Left colon (tissue), 2 donors: Measurements from ENCODE around the gene AZU1. TPM values are rescaled to one million over a fixed set of nuclear protein-coding genes. Genes with fewer than 3 reads are reported as not detected.
A peak's percentile ranks its signal among the peaks of the same experiment; 100 is the strongest.
"Not testable (repeated sequence)": the region's sequence is repeated elsewhere in the genome, so short reads cannot be mapped to it uniquely, and the experiment has no call there.

Experiments
- ATAC-seq: fragments of 200-7000 bp; cut with Tn5 transposase; one replicate; pipeline ENCODE4 v1.9.1; 2020; ENCODE audit warnings: mild to moderate bottlenecking, moderate library complexity
- DNase-seq, 2 donors: peaks; one replicate each; pipeline ENCODE4 v3.0.0-alpha.2; 2020
- intact Hi-C, 2 donors: fragments of 100-400 bp; cut with DNase I in 1 of 2; cut with micrococcal nuclease in 1 of 2; formaldehyde crosslinking; loops; one replicate each; pipeline versions ENCODE4 v1.11.2 to v1.14.0; 2022; cut with DNase I, micrococcal nuclease
- total RNA-seq, 2 donors: library from RNA; stranded (reverse); fragmentation: NEBNext Ultra II Directional; extraction: Animal tissue kit (Norgen Biotek cat#: 25700); gene quantifications; one replicate each; pipeline ENCODE4 v1.2.1, GENCODE V29; 2021
- donor health status: DM: no; HTN: no; CAD: no.
- donor health status: DM: yes; HTN: yes; CAD: no.

Gene AZU1
- total RNA-seq, 2 donors from 2014 or later, result not detected

DNA sequence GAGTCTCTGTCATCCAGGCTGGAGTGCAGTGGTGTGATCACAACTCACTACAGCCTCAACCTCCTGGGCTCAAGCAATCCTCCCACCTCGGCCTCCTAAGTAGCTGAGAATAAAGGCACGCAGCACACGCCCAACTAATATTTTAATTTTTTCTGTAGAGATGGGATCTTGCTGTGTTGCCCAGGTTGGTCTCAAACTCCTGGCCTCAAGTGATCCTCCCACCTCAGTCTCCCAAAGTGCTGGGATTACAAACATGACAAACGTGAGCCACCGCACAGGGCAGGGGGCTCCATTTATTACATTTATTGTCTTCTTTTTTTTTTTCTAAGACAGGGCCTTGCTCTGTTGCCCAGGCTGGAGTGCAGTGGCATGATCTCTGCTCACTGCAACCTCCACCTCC, 7.4 kb upstream of the AZU1 start:
- intact Hi-C loops, ATAC-seq, DNase-seq: not testable (repeated sequence)

DNA sequence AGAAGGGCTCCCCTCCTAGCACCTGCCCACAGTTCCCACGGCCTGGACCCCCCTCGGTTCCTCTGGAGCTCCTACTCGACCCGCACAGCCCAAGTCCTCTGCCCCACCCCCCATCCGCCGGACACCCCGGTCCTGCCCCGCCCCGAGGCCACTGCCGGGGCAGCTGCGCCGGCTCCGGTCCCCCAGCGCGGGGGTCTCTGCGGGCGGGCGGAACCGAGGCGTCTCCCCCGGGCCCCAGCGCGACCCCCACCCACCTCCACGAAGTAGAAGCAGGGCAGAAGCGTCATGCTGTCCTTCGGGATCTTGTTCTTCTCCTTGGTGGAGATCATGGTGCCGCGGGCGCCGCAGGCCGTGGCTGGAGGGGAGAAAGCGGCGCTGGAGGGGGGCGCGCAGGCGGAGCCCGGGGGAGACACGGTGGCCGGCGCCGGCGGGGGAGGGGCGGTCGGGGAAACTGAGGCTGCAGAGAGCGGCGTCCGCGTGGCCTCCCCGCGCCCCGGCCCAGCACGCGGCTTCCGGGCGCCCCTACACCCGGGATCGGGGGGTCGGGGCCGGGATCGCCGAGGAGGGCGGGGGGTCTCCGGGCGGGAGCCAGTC, 6.3 kb upstream of the AZU1 start:
- intact Hi-C loops, result no loop called here
- DNase-seq, result no peak
- ATAC-seq, result no peak

DNA sequence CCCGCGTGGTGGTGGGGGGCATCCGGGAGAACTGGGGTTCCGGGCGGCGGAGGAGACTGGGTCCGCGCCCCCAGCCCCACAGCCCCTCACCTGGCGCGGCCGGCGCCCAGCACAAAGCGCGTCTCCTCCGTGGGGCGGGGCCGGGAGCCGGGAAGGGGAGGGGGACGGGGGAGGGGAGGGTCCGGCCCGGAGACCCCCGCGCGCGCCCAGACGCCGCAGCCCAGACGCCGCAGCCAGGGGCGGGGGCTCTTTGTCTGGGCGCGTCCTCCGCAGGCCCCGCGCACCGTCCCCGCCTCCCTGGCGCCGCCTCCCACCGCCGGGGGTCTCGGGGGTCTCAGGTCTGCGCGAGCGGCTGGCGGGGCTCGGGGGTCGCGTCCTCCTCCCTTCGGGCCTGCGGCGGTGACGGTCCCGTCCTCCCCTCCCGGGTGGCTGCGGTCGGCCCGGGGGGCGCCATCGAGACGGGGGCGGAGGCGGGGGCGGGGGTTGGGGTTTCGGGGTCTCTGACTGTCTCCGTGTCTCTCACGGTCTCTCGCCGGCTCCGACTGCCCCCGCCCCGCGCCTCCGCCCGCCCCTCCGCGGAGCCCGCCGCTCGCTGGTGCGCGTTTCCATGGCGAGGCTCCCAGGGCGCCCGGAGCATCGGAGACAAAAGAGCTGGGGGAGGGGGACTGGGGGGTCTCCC, 5.7 kb upstream of the AZU1 start, which contains the start of gene PLPPR3:
Gene PLPPR3, minus strand, starts transcription at position 131 of the 679 bp plus-strand sequence. CDS start 396 bp downstream, outside the sequence.
- ATAC-seq, result no peak
- DNase-seq, result no peak
- intact Hi-C loops, result no loop called here

DNA sequence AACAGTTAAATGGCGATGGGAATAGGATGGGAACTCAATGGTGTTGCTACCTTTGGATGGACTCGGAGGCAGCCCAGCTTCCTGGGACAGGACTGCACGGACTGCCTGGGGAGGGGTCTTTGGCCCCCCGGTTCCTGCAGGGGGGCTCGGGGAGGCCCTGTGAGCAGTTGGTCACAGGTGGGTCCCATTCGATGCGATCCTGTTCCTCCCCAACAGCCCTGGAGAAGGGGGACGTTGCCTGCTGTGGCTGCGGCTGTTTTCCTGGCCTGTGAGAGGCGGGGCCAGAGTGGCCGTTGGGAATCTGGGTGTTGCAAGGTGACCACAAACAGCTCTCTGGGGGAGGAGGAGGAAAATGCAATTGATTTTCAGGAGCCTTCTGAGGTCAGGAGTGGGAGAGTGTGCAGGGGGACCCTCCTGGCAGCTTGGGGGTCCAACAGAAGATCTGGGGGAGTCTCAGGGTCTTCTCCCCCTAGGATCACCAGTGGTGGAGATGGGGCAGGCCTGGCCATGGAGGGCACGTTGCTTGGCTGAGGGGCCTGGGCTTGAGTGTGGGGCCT, 4.0 kb upstream of the AZU1 start:
- peak; percentile 66 for ATAC-seq
- intact Hi-C loops, result no loop called here
- no peak for DNase-seq

DNA sequence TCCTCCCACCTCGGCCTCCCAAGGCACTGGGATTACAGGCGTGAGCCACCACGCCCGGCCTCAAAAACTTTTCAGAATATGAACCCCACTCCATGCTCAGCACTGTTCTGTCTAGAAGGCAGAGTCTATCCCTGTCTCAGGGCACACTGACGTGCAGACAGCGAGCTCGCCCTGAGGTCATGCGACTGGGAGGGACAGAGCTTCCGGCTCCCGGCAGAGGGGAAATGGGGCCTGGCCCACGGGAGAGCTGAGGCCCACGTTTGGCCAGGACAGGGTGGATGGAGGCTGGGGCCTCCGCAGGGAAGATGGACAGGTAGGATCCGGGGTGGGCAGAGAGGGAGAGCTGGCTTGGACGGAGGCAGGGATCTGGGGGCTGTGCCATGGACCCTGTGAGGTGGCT, 2.8 kb upstream of the AZU1 start:
- DNase-seq (no peak), ATAC-seq (no peak)
- intact Hi-C loops, result no loop called here

DNA sequence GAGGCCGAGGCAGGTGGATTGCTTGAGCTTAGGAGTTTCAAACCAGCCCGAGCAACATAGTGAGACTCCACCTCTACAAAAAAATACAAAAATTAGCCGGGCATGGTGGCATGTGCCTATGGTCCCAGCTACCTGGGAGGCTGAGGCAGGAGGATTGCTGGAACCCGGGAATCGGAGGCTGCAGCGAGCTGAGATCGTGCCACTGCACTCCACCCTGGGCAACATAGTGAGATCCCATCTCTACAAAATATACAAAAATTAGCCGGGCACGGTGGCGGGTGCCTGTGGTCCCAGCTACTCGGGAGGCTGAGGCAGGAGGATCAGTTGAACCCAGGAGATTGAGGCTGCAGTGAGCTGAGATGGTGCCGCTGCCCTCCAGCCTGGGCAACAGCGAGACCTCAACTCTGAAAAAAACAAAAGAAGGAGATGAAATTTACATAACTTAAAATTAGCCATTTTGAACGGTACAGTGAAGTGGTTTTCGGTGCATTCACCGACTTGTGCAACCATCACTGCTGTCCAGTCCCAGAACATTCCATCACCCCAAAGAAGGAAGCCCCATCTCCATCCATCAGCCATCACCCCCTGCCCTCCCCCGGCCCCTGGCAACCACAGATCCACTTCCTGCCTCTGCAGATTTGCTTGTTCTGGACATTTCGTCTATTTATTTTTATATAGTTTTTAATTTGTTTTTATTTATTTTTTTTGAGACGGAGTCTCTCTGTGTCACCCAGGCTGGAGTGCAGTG, 1.6 kb upstream of the AZU1 start:
- intact Hi-C loops, result no loop called here
- DNase-seq, result no peak
- ATAC-seq, result no peak

DNA sequence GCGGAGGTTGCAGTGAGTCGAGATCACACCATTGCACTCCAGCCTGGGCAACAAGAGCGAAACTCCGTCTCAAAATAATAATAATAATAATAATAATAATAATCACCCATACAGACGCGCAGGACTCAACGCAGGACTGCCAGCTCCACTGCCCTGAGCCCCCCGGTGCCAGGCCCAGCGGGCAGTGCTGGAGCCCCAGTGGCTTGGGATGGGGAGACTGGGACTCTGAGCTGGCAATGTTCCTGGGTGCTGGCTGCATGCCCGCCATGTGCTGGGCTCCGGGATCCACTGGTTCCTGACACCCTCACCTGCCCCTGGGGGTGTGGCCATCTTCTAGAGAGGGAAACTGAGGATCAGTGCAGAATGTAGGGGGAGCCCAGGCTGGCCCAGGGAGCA, 325 bp upstream of the AZU1 start:
- intact Hi-C loops, result no loop called here
- no peak for ATAC-seq

DNA sequence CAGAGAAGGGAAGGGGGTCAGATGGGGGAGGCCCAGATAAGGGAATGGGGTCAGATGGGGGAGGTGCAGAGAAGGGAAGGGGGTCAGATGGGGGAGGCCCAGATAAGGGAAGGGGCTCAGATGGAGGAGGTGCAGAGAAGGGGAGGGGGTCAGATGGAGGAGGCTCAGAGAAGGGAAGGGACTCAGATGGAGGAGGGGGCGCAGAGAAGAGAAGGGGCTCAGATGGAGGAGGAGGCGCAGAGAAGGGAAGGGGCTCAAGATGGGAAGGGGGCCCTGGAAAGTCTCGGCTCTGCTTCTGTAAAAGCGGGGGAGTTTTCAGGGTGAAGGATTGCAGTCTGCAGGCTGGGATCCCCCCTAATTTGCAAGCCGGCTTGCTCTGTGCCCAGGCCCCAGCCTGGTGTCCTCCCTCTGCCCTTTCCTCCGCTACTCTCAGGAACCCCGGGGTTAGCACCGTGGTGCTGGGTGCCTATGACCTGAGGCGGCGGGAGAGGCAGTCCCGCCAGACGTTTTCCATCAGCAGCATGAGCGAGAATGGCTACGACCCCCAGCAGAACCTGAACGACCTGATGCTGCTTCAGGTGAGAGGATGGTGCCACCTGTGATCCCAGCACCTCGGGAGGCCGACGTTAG, 1.6 kb downstream of the AZU1 start:
- ATAC-seq, result no peak
- intact Hi-C loops, result no loop called here

More for the DNA sequence above, 325 bp upstream of the AZU1 start:
- no peak for DNase-seq

DNA sequence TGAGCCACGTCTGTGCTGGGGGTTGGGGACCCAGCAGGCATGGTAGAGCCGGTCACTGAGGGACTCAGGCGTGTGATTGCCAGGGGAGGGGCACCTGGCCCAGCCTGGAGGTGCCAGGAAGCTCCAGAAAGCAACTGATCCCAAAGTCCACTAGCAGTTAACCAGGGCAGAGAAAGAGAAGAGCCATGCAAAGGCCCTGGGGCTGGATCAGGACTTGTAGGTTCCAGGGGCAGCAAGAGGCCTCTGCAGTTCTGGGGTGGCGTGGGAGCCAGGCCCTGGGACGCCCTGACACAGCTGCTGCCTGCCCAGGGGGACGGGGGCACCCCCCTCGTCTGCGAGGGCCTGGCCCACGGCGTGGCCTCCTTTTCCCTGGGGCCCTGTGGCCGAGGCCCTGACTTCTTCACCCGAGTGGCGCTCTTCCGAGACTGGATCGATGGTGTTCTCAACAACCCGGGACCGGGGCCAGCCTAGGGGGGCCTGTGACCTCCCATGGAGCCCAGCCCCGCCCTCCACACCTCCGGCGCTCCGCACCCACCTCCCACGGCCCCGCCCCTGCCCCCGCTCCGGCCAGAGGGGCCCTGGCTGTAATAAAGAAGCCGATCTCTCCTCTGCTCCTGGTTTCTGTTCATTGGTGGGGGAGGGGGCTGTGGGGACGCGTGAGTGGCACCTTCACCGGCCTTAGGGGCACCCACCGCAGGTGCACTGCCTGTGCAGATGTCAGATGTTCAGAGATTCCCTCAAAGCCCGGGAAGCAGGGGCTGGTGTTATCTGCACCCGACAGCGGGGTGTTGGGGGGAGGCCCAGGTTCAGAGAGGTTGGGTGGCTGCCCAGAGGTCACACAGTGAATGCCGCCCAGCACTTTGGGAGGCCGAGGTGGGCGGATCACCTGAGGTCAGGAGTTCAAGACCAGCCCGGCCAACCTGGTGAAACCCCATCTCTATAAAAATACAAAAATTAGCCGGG, 4.1 kb downstream of the AZU1 start:
- intact Hi-C loops, result no loop called here
- ATAC-seq, result no peak

More for the DNA sequence above, 1.6 kb downstream of the AZU1 start:
- no peak for DNase-seq

DNA sequence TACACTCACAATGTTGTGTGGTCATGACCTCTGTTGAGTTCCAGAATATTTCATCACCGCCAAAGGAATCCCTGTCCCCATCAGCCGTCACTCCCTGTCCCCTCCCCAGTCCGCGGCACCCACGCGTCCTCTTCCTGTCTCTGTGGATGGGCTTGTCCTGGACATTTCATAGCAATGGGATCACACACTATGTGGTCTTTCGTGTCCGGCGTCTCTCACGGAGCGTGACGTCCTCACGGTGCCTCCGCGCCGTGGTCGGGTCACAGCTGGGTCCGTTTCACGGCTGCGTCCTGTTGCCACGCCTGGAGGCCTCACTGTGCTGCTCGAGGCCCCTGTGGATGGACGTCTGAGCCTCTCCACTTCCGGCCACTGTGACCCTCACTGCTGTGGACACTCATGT, 6.6 kb downstream of the AZU1 start:
- ATAC-seq (no peak), DNase-seq (no peak)
- intact Hi-C loops, result no loop called here

More for the DNA sequence above, 4.1 kb downstream of the AZU1 start:
- no peak for DNase-seq

DNA sequence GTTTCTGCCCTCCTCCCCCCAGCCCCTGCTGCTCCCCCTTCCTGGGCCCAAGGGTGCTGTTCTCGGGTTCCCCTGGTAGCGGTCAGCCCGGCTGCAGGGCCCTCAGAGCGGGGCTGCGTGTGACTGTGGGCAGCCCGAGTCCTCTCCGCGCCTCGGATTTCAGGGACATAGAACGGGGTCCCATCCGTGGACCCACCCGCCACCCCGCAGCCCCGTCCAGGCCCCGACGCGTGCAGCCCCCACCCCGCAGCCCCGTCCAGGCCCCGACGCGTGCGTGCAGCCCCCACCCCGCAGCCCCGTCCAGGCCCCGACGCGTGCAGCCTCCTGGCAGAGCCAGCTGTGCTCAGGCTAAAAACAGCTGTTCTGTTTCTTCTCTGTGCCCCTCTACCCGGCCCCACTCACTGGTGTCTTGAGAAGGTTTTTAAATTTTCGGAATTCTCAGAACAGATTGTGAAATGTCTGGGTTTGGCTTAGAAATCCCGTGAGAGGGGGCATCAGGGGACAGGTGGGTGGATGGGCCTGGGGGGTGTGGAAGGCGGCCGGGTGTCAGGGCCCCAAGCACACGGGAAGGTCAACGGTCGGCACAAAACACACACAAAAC, 7.7 kb downstream of the AZU1 start:
- ATAC-seq (no peak), DNase-seq (no peak)
- intact Hi-C loops, result no loop called here

DNA sequence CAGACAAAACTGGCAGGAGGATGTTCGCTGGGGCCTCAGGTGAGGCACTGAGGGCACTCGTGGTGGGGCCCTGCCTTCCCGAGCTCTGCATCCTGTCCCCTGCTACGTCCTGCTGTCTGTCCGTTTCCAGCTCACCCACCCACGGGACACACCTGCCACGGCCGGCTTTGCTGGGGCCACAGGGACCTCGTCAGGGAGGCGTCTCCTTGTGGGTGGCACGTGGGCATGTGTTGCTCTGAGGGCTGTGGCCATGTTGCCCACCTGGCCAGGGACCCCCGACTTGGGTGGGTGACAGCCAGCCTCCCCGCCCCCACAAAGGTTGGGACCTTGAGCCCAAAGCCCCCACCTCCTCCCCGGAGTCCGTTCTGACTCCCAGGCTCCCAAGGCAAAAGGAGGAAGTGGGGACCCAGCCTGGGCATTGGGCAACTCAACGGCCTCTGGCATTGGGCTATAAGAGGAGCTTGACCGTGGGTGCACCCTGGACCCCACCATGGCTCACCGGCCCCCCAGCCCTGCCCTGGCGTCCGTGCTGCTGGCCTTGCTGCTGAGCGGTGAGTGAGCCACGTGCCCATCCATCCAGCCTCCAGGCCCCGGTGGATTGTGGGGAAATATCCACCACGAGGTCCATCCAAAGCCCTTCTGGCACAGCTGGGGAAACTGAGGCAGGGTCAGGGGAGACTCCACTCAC, 13.0 kb downstream of the AZU1 start, which contains the start of gene PRTN3:
Gene PRTN3, plus strand, starts transcription at position 481 of the 688 bp plus-strand sequence. Its CDS starts 10 bp downstream, at position 491.
- ATAC-seq (no peak), DNase-seq (no peak)
- intact Hi-C loops, result no loop called here

DNA sequence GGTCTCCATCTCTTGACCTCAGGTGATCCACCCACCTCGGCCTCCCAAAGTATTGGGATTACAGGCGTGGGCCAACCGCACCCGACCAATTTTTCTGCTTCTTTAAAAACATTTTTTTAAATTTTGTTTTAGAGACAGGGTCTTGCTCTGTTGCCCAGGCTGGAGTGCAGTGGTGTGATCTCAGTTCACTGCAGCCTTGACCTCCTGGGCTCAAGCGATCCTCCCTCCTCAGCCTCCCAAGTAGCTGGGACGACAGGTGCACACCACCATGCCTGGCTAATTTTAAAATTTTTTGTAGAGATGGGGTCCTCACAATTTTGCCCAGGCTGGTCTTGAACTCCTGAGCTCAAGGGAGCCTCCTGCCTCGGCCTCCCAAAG, 15.2 kb downstream of the AZU1 start:
- intact Hi-C loops, DNase-seq, ATAC-seq: not testable (repeated sequence)

DNA sequence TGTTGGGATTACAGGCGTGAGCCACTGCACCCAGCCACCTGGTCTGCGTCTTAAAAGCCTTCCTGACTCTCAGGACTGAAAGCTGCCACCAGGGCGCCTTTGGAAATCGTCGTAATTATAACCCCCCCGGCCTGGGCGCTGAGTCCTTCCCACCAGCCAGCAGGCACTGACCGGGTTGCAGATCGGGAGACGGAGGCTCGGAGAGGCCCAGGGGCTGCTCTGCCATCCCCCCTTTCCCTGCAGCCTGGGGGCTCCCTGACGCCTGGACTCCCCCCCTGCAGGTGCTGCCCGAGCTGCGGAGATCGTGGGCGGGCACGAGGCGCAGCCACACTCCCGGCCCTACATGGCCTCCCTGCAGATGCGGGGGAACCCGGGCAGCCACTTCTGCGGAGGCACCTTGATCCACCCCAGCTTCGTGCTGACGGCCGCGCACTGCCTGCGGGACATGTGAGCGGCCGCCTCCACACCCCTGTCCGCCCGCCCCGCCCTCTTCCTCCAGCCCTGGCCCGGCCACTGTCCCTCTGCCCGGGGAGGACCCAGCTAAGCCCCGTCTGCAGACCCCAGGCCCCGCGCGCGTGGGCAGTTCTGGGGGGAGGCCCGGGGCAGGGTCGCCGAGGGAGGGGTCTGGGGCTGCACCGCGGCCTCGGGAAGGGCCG, 15.7 kb downstream of the AZU1 start:
- DNase-seq (no peak), ATAC-seq (peak; percentile 80)
- intact Hi-C loops, result no loop called here

DNA sequence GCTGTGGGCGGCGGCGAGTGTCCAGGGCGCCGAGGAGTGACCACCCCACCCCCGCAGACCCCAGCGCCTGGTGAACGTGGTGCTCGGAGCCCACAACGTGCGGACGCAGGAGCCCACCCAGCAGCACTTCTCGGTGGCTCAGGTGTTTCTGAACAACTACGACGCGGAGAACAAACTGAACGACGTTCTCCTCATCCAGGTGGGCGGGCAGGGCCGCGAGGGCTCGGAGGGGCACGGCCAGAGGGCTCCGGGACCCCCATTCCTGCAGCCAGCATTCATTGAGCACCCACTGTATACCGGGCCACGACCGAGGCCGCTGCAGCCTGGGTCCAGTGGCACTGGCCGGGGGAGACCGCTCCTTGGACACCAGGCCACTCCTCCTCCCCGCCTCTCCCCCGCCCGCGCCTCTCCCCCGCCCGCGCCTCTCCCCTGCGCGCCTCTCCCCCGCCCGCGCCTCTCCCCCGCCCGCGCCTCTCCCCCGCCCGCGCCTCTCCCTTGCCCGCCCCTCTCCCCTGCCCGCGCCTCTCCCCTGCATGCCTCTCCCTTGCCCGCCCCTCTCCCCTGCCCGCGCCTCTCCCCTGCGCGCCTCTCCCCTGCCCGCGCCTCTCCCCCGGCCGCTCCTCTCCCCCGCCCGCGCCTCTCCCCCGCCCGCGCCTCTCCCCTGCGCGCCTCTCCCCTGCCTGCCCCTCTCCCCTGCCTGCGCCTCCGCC, 16.4 kb downstream of the AZU1 start:
- no peak for DNase-seq
- ATAC-seq, result peak; percentile 60
- intact Hi-C loops, result no loop called here

DNA sequence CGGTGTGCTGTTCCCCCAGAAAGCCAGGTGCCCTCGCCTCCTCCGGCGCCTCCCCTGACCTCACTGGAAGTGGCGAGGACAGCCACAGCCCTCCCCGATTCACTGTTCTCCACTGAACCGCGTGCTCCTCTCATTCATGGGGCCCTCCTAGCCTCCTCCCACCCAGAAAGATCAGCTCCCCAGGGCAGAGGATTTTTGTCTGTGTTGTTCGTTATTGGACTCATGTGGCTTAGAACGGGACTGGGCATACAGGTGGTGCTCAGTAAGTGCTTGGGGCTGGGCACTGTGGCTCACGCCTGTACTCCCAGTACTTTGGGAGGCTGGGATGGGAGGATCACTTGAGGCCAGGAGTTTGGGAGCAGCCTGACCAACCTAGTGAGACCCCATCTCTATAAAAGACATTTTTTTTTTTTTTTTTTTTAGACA, 16.9 kb downstream of the AZU1 start:
- intact Hi-C loops, result no loop called here
- DNase-seq (no peak), ATAC-seq (peak; percentile 14)
